Endometrium (tissue), 2 donors: ENCODE data around the gene DNER.
"Not testable (repeated sequence)": the region's sequence is repeated elsewhere in the genome, so short reads cannot be mapped to it uniquely, and the experiment has no call there.

ENCODE experiments used
- FAIRE-seq: peaks from 2 replicates; lab custom pipeline; 2012; peaks lifted over from hg19 to GRCh38; lab: Jason Lieb, UNC
- donor health status: control.
- donor health status: control.

DNER gene

DNA sequence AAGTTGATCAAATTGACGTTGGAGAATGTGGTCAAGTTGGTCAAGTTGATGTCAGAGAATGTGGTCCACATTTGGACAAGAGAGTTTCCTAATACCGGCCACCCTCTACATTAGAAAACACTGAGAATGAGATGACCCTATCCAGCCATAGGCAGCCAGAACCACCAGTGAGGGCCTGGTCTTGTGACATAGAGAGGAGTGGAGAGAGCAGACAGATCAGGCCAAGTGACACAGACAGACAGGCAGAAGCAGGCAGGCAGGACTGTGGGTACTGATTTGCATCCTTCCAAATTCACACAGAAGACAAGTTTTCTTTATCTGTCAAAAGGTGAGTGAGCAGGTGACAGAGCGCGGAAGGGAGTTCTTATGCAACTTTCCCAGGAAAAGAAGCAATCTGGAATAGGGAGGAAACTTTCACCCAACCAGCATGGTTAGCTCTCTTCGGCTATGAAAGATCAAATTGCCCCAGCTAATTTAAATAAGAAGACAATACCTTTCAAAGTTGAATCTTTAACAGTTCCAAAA, 334.2 kb downstream of the DNER start:
- FAIRE-seq, result no peak

DNA sequence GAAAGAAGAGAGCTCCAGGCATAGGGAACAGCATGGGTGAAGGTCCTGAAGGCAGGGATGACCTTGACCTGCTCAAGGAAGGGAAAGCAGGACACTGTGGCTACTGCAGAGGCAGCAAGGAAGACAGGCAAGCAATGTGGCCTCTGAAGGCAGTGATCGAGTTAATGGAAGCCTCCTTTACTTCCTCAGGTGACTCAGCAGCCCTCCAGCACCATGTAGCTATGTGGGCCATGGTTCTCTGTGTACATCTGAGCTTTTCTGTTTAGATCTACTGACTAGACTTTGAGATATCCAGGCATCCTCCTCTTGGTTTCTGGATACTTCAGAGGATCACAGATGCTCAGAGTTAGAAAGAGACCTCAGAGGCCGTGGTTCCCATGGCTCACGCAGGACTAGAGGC, 336.0 kb downstream of the DNER start:
- no peak for FAIRE-seq

DNA sequence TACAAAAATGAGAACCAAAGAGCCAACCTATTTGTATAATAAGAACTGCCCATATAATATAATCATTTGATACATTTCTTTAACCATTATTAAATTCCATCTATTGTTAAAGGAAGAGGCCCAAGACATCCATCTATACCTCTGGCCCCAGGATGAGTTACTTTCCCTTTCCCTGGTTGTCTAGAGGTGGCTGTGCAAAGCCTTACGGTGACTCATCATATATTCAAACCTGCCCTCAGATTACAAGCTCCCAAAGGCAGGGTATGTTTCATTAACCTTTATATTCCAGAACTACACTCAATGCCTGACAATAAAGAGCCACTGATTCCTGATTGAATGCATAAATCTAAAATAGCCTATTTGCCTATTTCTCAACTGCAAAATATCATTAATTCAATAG, 337.5 kb downstream of the DNER start:
- no peak for FAIRE-seq

DNA sequence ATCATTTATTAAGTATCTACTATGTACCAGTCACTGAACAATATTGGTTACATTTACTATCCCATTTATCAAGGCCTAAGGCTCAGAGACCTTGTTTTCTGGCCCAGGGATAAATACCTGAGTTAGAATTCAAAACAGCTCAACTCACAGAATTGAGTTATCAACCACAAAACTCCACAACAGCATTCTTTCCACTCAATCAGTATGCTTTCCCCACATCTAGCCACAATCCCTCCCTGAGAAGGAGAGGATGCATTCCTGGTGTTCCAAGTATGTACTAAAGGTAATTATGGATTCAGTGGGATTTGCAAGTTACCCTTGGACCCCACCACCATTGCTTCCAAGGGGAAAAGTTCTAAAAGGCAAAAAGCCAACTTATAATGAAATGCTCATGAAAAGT, 339.1 kb downstream of the DNER start:
- FAIRE-seq, result no peak

DNA sequence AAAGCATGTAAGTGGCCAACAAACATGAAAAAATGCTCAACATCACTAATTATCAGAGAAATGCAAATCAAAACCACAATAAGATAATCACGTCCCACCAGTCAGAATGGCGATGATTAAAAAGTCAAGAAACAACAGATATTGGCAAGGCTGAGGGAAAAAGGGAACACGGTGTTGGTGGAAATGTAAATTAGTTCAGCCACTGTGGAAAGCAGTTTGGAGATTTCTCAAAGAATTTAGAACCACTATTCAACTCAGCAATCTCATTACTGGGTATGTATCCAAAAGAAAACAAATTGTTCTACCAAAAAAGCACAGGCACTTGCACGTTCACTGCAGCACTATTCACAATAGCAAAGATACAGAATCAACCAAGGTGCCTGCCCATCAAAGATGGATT, 341.0 kb downstream of the DNER start:
- not testable (repeated sequence) for FAIRE-seq

DNA sequence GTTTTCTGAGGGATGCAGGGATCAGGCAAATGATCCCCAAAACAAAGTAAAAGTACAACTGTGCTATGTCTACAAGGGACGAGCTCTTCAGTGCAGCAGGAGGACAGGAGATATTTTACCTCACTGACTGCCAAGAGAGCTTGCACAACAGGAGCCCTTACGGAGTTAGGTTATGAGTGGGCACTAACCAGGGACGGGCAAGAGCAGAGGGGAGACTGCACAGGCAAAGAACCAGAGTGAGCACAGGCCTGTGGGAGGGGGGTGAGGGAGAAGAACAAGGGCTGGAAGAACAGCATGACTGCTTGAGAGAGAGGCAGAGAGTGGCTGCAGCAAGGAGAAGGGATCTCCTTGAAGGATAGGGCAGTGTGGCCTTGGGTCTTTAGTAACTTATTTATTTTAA, 342.1 kb downstream of the DNER start:
- no peak for FAIRE-seq

DNA sequence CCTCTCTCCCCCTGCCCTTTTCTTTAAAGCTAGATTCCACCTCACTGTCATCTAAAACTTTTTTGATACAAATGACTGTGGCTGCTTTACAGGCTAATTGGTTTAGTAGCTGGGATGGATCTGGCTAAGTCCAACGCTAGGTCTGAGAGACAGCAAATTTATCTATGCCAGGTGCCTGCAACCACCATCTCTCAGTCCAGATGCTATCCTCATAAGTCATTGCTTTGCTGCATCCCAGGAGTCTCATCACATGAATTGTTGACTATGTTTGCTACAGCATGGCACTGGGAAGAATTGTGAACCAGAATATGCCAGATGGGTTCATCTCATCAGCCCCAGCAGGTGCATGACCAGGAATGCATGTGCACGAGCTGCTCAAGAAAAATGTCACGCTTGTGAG, 343.3 kb downstream of the DNER start:
- FAIRE-seq, result no peak

DNA sequence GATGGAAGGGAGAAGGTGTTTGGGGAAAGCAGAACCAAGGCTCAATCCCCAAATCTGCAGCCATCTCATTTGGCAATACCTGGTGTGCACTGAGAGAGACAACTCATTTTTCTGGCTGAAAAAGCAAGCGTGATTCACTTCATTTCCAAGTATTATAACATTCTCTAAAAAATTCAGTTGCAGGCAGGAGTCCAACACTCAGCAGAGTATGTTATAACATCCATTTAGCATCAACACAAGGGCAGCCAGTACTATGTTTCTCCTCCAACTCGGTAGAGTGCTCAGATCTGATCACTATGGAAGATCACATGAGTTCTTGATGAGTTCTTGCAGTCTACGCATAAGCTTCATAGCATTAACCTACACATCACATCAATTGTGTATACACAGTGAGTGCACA, 343.8 kb downstream of the DNER start:
- FAIRE-seq, result no peak

DNA sequence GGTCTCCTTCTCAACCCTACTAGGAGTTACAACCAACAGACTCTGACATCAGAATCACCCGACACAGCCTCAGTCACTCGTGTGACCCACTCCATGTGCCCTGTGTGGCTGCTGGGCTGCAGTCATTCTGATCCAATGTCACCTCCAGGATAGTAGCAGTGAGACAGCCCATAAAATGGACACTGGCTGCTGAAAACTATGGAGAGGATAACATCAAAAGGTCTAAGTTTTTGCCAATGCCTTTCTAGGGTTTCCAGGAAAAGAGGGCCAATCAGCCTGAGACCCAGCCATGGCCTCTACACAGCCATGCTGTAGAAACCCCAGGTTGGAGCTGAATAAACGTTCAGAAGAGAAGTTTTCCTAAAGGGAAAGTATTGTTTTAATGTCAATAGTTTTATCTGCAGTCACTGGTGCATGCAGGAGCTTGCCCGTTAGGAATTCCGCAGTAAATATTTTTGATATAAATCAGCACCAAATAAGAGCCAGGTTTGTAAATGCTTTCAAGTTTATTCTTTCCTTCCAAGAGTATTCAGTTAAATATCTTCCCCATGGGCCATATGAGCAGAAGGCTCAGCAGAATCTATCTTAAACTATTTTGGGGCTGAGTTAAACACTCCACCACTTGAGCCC, 351.1 kb downstream of the DNER start:
- FAIRE-seq, result no peak

DNA sequence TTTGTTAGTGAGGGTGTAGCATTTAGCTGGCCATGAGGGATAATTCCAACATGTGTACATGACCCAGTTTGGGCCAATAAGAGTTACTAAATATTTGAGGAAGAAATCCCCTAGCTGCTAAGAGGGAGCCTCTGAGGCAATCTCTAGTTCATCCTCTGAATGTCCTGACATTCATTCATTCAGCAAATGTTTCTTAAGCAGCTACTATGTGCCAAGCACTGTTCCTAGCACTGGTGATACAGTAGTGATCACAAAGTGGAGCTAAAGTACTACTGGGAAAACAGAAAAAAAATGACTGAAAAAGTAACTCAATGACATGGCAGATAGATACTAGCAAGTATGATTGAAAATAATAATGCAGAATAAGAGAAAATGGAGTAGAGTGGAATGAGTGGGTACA, 363.5 kb downstream of the DNER start:
- FAIRE-seq, result no peak

DNA sequence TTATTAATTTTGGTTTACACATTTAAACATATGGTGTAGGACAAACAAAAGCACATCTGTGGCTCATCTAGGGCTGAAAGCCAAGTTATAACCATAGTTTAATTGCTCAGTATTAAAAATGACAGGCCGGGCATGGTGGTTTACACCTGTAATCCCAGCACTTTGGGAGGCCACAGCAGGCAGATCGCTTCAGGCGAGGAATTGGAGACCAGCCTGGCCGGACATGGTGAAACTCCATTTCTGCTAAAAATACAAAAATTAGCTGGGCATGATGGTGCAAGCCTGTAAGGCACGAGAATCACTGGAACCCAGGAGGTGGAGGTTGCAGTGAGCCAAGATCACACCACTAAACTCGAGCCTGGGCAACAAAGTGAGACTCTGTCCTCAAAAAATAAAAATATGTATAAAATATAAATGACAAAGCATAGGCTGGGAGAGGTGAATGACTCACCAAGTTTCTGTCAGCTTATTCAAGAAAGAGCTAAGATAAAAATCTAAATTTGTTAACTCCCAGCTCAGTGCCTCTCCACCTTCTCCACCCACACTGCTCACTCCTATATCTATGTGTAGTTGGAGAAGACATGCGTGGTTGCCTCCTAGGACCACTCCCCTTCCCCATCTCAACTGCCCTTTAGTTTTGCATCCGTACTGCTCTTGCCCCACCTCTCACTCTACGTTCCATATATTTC, 364.1 kb downstream of the DNER start:
- no peak for FAIRE-seq

DNA sequence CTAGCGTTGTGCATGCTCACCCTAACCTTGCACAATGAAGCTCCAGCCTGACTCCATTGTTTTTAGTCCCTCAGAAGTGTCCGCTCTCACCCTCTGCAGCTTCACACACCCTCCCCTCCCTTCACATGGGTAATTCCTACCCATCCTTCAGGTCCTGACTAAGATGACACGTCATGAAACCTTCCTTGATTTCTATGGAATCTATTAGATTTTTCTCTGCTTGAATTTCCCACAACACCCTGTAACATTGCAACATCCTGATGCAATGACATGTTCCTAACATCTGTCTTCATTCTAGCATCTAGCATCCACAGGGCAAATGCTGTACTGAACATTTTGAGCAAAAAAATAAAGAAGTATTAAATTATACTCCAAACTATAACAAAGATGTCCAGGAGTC, 366.2 kb downstream of the DNER start:
- no peak for FAIRE-seq

DNA sequence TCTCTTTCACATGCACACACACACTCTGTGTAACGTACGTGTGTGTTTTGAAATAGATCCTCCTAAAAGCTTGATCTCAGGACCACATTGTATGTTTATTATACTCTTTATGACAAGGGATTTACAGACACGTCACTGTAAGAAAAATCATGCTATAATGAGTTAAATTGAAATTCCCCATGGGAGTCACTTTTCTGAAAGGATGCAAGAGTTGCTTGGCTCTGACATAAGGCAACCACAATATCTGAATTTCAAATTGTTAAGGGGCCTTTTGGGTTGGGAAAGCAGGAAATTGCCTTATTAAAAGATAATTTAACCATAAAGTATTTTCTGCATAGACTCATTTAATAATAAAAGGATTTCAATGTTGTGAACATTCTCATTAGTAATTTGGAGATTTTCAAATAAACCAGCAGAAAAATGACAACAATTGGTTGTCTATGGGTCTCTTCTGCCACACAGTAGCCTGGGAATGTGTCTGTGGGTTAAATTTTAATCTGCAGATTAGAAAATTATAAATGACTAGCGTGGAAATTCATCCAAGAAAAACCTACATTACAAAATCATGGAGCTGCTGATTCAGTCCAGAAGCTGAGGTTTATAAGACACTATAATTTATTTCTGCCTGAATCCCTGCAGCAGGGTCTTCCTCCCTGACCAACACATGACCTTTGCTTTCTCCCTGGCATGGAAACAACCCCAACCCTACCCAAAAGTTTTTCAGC, 367.4 kb downstream of the DNER start:
- no peak for FAIRE-seq

DNA sequence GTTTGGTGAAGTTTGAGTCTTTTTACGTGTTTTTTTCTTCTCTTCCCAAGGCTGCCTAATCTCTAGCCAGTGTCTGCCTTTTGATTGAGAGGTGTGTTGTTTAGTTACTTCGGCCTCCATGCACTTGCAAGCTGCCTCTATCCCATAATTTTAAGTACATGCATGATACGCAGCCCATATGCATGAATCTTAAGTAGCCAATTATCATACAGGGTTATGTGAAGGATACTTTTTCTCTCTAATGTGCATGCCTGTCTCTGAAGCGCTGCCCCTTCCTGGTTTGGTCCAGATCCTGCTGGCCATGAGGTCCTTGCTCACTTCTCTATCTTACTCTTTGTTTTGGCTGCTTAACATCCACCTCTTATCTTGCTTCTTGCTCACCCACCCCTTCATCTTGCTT, 369.4 kb downstream of the DNER start:
- no peak for FAIRE-seq

DNA sequence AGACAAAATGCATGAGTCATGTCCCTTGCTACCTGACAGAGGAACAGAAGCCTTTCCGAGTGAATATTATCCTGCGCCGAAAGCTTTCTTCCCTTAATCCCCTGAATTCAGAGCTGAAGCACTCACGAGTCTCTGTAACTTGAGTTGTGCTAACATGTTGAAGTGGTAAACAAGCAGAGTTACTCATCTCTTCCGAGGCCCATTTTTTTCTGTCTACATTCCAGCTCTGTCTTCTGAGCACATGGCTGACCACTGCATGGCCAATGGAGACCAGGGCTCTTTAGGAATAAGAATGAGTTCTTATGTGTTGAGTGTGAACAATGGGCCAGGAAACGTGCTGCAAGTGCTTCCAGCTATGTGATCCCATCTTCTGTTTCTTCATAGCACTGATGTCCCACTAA, 370.2 kb downstream of the DNER start:
- no peak for FAIRE-seq

DNA sequence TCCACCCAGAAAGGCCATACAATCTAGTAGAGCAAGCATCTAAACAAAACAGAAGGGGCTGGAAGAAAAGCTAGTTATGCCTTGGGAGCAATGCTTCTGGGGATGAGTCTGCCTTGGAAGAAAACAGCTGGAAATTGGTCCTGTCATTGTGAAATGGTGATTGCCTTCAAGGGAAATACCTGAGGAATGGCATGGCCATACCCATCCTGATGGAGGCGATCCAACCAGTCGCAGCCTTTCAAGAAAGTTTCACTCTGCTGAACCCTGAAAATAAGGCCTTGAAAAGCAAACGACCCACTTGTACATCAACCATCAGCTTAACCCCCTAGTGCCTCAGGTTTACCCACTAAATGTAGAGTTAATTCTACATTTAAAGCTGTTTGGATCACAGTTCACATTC, 370.7 kb downstream of the DNER start:
- FAIRE-seq, result no peak

DNA sequence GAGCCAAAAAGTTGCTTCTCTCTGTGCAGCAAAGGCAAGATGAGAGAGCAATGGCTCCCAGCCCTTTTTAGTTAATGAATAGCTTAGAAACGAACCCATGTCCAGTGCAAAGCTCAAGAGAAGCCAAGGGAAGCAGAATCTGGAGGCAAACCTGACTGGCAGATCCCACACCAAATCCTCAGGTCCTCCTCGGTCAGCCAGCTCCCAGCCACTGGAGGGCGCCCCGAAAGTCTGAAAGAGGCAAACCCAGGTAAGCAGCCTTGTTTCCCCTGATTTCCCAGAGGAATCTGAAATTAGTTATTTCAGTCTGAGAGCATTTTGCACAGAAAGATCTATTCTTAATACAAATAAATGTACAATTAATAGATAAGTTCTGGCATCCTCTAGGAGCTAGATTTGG, 372.0 kb downstream of the DNER start:
- no peak for FAIRE-seq

DNA sequence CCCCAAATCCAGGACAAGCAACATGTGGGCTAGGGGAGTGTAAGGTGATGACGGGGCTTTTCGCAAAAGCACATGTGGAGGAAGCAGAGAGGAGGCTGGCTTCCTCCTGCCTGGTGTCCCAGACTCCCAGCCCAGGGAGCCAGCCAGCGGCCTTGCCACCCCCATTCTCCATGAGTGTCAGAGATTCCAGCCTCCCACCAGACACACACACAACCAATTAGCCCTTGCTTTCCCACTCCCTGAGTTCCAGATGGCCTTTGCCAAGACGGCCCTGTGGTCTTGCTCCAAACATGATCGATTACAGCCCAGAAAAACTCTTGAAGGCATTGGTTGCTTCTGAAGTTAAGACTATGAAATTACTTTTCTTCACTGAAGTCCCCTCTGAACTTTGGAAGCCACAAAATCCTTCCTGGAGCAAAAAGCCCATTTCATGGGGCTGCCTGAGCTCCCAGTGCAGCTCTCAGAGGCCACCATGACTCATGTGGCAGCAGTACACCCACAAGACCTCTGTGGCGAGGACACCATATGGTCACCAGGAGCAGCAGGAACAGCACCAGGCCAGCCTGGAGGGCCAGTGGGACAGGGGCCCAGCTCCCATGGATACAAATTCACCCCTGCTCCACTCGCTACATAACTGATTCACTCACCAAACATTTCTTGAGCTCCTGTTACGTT, 374.1 kb downstream of the DNER start:
- no peak for FAIRE-seq

DNA sequence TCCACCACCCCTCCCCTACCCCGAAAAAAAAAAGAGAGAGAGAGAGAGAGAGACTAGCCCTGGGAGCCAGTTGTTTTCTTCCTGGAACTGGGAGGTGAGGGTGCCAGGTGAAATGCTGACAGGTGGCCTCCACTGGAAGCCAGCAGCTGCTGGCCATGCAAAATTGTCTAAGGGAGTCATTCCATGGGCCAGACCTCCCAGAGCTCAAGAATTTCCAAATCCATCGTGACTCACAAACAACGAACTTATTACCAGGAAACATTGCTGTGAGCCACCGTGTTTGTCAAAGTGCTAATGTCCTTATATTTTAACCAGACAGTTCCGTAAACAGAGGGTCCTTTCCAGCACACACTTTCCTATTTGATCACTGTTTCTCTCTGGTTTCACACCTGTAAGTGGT, 374.7 kb downstream of the DNER start:
- FAIRE-seq, result no peak

DNA sequence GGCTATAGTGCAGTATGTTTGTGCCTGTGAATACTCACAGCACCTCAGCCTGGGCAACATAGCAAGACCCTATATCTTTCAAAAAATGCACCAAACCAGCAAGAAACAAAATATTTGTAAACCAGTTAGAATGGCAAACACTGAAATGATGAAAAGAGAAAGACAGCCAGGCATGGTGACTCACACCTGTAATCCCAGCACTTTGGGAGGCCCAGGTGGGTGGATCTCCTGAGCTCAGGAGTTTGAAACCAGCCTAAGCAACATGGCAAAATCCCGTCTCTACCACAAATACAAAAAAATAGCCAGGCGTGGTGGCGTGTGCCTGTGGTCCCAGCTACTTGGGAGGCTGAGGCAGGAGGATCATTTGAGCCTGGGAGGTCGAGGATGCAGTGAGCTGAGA, 375.2 kb downstream of the DNER start:
- not testable (repeated sequence) for FAIRE-seq

DNA sequence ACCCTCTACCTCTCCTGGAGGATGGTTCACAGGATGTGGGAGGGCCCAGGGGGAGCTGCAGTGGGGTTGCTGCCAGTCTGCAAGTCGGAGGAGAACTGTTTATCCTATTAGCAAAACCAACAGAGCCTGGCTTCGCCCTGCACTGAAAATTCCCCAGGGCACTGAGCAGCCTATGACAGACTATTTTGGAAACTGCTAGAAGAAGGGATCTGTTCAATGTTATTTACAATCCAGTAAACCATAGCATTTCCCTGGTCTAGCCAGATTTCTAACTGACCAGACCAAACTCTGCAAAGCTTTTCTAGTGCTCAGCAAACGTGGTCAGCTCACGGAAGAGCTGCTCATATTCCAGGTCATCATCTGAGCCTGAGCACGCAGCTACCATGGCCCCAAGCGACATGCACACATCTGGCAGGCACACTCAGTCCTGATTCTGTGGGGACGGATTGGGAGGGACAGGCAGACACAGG, 378.4 kb downstream of the DNER start:
- FAIRE-seq, result no peak

DNA sequence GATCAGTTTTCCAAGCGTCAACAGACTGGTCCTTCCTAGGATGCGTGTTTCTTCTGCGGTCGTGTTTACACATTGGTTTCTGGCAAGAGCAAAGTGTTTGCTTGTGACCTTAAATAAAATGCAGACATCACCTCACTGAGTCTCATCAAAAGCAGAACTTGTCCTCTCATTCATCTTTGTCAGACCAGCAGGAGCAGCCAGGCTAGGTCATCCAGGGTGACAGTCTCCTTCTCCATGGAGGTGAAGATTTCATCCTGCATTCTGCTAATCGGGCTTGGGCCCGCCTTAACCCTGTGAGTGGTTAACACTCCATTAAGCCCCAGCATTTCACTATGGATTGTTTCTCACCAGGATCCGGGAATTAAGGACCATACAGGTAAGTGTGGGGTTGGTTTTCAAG, 379.0 kb downstream of the DNER start:
- no peak for FAIRE-seq

DNA sequence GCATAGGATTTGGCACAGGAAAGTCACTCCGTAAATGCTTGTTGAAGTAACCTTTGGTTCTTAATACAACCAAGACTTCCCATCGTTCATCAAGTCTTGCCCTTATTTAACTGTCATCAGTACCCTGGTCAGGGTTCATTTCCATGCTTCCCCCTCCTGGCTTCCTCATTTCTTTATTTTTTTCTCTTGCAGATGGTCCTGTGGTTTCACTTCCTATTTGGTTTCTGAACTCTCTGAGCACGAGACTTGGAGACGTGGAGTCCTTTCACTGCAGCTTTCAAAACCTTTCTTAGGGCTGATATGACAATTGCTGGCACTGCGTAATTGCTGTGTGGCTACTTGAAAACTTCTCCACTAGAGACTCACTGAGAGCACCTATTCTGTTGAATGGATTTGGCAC, 383.4 kb downstream of the DNER start:
- no peak for FAIRE-seq
